Measurements from ENCODE around the gene IGFLR1.
"Not testable (repeated sequence)": the region's sequence is repeated elsewhere in the genome, so short reads cannot be mapped to it uniquely, and the experiment has no call there.

Gene IGFLR1

DNA sequence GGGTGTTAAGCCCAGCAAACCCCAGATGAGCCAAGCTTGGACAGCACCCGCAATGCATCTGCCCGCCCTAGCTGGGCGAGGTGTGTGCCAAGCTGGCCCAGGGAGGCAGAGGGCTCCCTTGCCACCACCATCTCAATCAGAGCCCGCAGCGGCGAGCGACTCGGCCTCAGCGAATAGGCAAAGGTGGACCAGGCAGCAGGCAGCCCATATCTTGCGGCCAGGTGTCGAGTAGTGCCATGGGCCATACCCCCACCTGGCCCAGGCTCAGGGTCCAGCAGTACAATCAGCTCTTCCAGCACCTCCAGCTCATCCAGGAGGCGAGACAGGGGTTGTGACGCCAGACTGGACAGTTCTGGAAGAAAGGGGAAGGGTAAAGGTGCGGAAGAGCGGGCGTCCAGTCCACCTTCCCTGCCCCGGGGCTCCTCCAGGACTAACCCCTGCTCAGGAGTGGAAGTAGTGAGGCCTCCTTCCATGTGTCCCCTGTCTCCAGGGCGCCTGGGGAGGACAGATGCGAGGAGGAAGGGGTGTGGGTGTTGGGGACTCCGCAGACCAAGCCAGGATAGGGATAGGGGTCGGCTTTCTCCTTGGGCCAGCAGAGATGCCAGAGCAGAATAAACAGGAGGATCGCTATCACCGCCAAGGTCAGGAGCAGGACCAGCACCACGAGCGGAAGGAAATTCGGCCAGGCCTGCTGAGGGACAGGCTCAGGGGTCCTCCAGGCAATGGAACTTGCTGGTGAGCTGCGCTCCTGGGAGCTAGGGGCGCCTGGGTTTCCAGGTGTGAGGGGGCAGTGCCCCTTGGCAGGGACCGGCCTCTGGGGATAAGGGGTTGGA lies 2.8 kb downstream of the IGFLR1 start:
- no peak for DNase-seq

- DNase-seq, result no peak
These were observed 3.4 kb downstream of the IGFLR1 start for GRCh38 chr19:35738887-35739229.

GRCh38 chr19:35738021-35738886 lies 4.0 kb downstream of the IGFLR1 start:
- DNase-seq, result no peak

- no peak for DNase-seq
These were observed 5.1 kb downstream of the IGFLR1 start for GRCh38 chr19:35736913-35737886.

DNA sequence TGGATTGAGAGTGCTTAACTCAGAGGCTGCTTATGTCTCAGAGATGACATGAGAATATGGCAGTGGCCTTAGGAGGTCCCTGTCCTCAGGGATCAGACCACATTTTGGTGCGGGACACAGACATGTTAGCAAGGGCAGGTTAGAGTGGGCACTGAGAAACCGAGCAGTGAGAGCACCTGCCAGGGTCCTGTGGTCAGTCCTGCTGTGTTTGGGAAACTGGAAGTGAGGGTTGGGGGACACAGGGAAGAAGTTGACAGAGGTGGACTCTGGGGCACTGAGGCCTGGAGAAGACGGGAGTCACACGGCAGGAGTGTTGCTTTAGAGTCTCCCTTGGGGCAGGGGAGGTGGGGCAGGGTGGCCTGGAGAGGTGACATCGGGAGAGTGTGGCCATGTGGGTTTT lies 7.4 kb downstream of the IGFLR1 start:
- no peak for DNase-seq

DNA sequence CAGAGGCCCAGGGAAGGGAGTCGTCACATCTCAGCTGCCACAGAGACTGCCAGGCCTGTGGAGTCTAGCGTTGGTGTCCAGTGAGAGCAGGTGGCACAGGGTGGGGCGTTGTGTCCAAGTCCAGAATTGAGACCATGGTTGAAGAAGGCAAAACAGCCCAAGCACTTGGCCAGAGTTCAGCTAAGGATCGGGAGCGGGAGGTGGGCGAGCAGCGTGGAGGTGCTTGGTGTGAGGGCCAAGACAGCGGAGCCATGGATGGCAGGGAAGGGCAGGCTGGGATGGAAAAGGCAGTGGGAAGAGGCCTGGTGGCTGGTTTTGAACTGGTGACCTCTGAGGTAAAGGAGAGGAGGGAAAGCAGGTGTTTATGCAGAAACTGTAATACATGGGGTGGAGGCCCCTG lies 8.0 kb downstream of the IGFLR1 start:
- DNase-seq, result no peak

- no peak for DNase-seq
These were observed 8.8 kb downstream of the IGFLR1 start for GRCh38 chr19:35733180-35734125.

GRCh38 chr19:35732540-35733179 lies 9.6 kb downstream of the IGFLR1 start:
- no peak for DNase-seq

DNA sequence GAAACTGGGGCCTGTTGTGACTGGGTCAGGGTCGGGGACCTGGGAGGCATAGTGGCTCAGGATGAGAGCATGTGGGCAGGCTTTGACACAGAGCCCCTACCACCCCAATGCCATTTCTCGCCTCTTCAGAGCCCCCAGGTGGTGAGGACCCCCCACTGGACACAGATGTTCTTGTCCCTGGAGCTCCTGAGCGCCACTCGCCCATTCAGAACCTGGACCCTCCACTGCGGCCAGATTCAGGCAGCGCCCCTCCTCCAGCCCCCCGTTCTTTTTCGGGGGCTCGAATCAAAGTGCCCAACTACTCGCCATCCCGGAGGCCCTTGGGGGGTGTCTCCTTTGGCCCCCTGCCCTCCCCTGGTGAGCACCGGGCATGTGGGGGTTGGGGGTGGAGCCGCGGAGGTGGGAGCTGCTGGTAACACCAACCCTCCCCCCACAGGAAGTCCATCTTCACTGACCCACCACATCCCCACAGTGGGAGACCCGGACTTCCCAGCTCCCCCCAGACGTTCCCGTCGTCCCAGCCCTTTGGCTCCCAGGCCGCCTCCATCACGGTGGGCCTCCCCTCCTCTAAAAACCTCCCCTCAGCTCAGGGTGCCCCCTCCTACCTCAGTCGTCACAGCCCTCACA lies 10.4 kb downstream of the IGFLR1 start:
- DNase-seq, result no peak

- DNase-seq, result no peak
These were observed 10.9 kb downstream of the IGFLR1 start for GRCh38 chr19:35731353-35731752.

DNA sequence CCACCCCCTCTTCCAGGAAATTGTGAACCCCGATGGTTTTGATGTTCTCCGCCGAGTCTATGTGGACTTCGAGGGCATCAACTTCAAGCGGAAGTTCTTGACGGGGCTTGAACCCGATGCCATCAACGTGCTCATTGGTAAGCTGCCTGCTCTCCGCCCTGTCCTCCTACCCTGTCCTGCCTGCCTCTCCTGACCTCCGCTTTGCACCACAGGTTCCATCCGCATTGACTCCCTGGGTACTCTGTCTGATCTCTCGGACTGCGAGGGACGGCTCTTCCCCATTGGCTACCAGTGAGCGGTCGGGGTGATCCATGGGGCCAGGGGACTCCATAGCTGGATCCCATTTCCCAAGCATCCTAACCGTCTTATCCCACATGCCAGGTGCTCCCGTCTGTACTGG lies 11.9 kb downstream of the IGFLR1 start:
- DNase-seq, result no peak

GRCh38 chr19:35729763-35730162 lies 12.5 kb downstream of the IGFLR1 start:
- DNase-seq, result no peak

DNA sequence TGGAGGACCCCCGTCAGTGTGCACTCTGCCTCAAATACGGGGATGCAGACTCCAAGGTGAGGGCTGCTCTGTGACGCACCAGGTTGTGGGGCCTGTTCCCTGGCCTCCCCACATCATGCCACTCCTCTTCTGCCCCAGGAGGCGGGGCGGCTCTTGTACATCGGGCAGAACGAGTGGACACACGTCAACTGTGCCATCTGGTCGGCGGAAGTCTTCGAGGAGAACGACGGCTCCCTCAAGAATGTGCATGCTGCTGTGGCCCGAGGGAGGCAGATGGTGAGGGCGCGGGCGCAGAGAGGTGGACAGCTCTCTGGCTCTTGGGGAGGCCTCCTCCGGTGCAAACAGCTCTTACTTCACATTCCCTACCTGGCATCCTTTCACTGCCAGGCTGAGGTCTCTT lies 13.2 kb downstream of the IGFLR1 start:
- no peak for DNase-seq

DNA sequence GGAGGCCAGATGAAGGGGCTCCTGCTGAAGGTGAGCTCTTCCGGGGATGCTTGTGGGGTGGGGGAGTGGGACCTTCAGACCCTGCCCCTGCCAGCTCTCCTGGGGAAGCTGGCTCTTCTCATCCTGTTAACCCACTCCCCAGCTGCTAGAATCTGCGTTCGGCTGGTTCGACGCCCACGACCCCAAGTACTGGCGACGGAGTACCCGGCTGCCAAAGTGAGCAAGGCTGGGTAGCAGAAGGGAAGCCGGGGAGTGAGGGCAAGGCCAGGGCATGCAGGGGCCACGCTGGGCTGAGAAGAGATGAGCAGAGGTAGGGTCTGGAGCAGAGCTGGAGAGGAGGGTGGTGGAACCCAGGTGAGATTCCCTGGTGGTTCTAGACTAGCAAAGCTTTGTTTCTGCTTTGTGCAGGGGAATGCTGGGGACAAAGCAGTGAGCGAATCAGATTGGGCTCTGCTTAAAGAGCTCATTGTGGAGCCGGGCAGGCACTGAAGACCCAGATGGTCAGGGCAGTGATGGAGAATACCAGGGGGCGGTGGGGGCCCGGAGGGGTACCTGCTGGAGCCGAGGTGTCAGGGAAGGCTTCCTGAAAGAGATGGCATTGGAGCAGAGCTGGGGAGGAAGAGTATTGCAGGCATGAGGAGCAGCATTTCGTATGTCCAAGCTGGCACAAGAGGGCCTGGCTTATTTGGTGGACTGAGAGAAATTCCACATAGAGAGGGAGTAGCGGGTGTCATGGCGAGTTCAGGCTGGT lies 14.1 kb downstream of the IGFLR1 start:
- DNase-seq, result no peak

DNA sequence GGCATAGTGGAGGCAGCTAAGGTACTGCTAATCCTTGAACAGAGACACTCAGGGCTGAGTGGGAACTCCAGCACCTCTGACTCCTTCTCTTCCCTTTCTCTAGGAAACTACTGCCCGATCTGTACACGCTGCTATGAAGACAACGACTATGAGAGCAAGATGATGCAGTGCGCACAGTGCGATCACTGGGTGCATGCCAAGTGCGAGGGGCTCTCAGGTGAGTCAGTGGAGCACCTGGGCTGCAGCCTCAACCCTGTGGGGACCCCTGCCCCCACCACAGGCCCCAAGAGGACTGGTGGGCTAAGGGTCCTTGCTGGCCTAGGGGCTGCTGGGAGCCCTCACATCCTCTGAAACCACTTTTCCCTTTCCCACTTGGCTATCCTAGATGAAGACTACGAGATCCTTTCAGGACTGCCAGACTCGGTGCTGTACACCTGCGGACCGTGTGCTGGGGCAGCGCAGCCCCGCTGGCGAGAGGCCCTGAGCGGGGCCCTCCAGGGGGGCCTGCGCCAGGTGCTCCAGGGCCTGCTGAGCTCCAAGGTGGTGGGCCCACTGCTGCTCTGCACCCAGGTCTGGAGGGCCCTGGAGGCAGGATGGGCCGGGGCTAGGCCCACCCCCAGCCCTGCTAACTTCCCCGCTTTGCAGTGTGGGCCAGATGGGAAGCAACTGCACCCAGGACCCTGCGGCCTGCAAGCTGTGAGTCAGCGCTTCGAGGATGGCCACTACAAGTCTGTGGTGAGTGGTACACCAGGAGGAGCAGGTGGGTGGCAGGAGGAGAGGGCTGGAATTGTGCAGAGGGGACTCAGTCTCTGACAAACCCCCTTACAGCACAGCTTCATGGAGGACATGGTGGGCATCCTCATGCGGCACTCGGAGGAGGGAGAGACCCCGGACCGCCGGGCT lies 14.9 kb downstream of the IGFLR1 start:
- DNase-seq, result no peak

- DNase-seq, result no peak
These were observed 16.9 kb downstream of the IGFLR1 start for GRCh38 chr19:35725216-35725861.

GRCh38 chr19:35724560-35724959 lies 17.7 kb downstream of the IGFLR1 start:
- no peak for DNase-seq

DNA sequence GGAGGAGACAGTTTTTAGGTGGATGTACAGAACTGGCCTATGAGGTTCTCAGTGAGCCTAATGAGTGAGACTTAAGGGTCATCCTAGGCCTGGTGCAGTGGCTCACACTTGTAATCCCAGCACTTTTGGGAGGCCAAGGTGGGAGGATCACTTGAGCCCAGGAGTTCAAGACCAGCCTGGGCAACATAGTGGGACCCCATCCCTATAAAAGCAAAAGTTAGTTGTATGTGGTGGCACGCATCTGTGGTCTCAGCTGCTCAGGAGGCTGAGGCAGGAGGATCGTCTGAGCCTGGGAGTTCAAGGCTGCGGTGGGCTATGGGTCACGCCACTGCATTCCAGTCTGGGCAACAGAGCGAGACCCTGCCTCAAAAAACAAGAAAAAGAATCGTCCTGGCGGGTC lies 18.1 kb downstream of the IGFLR1 start:
- not testable (repeated sequence) for DNase-seq

All from SHP77 treated with DMSO at 0.1 percent for 48 hours (cell line).